ENCODE measurements around the gene CLSTN1.
"Not testable (repeated sequence)": the region's sequence is repeated elsewhere in the genome, so short reads cannot be mapped to it uniquely, and the experiment has no call there.

Gene CLSTN1

DNA sequence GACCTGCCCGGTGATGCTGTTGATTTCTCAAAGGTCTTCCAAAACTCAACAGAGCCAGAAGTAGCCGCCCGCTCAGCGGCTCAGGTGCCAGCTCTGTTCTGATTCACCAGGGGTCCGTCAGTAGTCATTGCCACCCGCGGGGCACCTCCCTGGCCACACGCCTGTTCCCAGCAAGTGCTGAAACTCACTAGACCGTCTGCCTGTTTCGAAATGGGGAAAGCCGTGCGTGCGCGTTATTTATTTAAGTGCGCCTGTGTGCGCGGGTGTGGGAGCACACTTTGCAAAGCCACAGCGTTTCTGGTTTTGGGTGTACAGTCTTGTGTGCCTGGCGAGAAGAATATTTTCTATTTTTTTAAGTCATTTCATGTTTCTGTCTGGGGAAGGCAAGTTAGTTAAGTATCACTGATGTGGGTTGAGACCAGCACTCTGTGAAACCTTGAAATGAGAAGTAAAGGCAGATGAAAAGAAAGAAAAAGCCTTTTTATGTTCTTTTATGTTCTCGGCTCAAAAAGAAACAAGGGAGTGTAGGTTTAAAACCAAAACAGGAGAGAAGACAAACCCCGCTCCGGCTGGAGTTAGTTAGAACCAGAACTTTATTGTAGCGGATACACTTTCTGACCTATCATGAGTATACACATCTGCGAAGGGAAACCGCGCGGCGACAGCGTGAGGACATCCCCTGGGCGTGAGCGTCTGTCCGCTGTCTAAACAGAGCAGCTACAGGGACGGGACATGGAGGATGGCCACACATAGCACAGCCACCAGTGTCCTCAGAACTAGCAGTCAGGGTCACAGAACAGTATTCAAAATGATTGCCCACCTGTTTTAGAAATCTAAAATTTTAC is 95.1 kb downstream of the CLSTN1 start:
- no peak for DNase-seq

DNA sequence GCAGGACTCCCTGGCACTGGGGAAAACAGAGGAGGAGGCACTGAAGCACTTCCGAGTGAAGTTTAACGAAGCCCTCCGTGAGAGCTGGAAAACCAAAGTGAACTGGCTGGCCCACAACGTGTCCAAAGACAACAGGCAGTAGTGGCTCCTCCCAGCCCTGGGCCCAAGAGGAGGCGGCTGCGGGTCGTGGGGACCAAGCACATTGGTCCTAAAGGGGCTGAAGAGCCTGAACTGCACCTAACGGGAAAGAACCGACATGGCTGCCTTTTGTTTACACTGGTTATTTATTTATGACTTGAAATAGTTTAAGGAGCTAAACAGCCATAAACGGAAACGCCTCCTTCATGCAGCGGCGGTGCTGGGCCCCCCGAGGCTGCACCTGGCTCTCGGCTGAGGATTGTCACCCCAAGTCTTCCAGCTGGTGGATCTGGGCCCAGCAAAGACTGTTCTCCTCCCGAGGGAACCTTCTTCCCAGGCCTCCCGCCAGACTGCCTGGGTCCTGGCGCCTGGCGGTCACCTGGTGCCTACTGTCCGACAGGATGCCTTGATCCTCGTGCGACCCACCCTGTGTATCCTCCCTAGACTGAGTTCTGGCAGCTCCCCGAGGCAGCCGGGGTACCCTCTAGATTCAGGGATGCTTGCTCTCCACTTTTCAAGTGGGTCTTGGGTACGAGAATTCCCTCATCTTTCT is 96.7 kb downstream of the CLSTN1 start:
- no peak for DNase-seq

DNA sequence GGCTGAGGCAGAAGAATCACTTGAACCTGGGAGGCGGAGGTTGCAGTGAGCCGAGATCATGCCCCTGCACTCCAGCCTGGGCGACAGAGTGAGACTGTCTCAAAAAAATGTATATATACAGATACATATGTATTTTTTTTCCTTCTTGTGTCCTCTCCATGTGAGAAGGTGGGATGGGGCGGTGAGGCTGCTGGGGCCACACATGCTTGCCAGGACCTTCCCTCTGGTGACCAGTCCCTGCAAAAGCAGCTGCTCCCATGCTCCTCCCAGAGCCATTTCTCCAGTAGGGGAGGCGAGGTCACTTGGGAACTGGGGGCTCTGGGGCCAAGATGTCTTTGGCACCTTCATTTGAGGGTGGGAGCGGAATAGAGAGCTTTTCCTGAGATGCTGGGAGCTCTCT is 97.4 kb downstream of the CLSTN1 start:
- no peak for DNase-seq

DNA sequence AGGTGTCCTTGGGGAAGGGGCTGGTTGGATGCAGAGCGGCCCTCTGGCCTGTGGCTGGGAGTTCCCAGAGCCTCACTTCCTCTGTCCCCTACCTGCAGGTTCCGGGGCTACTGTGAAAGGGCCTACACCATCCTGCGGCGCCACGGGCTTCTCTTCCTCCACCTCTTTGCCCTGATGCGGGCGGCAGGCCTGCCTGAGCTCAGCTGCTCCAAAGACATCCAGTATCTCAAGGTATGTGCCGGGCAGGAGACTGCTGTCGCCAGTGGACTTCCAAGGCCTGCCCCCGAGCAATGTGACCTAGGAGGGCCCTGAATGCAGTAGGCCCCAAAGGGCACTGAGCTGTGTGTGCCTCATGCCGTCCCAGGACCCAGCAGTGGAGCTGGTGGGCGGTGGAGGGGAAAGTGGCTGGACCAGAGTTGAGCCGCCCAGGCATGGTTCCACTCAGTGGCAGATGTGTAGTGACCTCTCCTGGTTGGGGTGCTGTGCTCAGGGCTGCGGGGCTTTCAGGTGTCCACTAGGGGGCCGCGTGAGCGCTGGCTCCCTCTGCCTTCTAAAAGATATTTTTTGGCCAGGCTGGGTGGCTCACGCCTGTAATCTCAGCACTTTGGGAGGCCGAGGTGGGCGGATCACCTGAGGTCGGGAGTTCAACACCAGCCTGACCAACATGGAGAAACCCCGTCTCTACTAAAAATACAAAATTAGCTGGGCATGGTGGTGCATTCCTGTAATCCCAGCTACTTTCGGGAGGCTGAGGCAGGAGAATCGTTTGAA is 98.9 kb downstream of the CLSTN1 start:
- DNase-seq: no peak

DNA sequence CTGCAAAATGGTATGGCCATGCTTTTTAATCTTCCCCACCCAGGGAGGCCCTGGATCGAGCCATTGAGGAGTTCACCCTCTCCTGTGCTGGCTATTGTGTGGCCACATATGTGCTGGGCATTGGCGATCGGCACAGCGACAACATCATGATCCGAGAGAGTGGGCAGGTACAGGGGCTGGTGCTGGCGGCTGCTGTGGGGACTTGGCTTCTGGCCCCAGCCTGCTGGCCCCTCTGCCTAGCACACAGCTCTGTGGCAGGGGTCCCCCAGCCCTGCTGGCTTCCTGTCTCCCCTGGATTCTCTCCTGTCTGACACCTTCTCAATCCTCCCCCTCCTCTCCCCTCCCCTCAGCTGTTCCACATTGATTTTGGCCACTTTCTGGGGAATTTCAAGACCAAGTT is 99.8 kb downstream of the CLSTN1 start:
- no peak for DNase-seq

DNA sequence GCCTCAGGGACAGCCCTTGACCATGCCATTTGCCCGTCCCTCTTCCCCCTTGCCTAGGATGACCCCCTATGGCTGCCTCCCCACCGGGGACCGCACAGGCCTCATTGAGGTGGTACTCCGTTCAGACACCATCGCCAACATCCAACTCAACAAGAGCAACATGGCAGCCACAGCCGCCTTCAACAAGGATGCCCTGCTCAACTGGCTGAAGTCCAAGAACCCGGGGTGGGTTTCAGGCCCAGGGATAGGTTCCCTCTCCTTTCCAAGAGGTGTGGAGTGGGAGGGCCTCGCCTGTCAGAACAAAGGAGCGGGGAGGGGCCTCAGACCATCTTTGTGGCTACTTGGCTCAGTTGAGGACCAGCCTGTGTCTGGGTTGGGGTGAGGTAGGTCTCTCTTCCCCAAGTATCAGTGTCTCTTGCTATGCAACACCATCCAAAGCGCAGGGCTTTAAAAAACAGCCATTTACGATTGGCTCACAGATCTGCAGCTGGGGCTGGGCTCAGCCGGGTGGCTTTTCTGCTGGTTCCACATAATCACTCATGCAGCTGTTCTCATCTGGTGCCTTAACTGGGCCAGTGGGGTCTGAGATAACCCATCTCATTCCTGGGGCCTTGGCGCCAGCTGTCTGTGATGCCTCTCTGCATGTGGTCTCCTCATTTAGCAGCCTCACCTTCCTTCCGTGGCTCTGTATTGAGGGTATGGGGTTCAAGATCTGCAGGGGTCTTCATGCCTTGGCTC is 100.5 kb downstream of the CLSTN1 start:
- no peak for DNase-seq

DNA sequence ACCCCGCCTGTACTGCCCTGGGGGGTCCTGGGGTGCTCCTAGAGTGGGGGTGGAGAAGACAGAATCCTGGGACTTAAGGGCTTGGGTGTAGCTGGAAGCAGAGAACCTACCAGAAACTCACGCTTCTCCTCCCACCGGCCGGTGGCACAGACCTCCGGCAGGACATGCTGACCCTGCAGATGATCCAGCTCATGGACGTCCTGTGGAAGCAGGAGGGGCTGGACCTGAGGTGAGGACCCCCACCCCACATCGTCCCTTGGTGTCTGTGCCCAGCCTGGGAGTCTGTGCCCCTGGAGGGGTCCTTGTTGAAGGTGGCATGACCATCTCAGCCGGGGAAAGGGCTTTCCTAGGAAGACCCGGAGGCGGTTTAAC is 101.4 kb downstream of the CLSTN1 start:
- no peak for DNase-seq

DNA sequence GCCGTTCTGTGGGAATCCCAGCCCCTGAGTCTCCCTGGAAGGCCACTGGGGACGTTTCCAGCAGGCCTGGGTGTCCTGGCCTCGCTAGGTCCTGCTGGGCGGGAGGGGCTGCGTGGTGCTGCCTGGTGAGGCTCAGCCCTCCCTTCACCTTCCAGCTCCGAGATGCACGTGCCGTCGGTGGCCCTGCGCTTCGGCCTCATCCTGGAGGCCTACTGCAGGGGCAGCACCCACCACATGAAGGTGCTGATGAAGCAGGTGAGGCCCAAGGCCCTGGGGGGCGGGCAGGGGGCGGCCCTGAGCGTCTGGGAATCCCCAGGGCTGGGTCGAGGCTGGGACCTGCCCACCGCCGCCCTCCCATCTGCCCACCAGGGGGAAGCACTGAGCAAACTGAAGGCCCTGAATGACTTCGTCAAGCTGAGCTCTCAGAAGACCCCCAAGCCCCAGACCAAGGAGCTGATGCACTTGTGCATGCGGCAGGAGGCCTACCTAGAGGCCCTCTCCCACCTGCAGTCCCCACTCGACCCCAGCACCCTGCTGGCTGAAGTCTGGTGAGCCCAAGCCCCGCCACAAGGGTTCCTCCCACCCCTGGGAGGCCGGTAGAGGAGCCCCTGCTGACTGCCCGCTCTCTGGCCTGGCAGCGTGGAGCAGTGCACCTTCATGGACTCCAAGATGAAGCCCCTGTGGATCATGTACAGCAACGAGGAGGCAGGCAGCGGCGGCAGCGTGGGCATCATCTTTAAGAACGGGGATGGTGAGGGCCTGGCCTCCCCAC is 102.0 kb downstream of the CLSTN1 start:
- no peak for DNase-seq

DNA sequence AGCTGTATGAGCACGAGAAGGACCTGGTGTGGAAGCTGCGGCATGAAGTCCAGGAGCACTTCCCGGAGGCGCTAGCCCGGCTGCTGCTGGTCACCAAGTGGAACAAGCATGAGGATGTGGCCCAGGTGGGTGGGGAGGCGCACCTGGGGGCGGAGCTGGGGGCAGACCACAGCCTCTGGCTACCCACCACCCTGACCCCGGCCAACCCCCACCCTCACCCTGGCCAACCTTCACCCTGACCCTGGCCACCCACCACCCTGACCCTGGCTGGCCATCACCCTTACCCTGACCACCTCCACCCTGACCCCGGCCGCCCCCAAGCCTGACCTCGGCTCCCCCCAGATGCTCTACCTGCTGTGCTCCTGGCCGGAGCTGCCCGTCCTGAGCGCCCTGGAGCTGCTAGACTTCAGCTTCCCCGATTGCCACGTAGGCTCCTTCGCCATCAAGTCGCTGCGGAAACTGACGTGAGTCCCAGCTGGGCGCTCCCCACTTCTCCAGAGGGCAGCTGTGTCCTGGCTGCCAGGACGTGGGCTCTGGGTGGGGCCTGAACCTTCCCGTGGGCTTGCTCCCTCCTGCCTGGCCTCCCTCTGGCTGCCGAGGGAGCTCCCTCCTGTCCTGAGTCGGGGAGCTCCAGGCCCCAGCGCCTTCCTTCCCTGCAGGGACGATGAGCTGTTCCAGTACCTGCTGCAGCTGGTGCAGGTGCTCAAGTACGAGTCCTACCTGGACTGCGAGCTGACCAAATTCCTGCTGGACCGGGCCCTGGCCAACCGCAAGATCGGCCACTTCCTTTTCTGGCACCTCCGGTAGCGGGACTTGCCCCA is 102.8 kb downstream of the CLSTN1 start:
- no peak for DNase-seq

DNA sequence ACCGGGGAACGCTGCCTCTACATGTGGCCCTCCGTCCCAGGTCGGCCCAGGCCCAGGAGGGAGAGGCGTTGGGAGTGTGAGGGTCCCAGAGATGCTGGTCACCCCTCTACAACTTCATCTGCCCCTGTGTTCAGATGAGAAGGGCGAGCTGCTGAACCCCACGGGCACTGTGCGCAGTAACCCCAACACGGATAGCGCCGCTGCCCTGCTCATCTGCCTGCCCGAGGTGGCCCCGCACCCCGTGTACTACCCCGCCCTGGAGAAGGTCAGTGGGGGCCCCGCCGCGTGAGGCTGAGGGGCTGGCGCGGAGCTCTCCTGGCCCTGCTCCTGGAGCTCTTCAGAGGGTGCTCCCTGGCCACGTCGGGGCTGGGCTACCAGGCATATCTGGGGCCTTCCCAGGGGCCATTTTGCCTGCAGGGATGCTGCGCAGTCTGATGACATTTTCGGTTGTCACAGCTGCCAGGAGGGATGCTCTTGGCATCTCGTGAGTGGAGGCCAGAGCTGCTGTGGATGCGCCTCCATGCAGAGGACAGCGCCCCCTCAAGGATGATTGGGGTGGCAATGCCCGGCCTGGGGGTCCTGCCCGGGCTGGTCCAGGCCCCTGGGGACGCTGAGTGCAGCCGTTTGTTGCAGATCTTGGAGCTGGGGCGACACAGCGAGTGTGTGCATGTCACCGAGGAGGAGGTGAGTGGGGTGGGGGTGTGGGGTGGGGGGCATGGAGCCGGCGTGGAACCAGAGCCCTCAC is 103.6 kb downstream of the CLSTN1 start:
- no peak for DNase-seq

DNA sequence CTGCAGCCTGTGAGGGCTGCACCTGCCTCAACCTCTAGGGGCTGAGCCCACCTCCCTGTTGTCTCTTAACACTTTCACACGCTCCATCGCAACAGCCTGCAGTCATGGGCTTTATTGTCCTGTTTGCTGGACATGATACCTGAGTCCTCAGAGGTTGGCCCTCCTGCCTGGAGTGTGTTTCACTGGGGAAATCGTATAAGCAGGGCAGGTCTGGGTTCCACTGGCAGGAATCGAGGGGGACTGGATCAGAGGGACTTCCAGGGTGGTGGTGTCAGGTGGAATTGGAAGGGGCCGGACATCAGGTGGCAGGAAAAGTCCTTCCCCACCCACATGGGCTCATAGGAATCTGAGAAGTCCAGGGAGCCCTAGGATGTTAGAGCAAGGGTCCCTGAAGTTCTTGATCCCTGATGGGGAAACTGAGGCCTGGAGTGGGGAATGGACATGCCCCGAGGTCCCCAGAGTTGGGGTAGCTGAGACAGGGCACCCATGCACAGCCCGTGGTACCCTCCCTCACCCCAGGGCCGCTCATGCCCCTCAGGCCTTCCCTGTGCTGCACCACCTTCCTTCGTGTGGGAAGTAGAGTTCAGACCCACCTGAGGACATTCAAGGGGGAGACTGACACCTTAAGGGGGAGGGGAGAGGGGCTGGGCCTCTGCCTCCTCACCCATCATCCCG is 105.6 kb downstream of the CLSTN1 start:
- DNase-seq: no peak

DNA sequence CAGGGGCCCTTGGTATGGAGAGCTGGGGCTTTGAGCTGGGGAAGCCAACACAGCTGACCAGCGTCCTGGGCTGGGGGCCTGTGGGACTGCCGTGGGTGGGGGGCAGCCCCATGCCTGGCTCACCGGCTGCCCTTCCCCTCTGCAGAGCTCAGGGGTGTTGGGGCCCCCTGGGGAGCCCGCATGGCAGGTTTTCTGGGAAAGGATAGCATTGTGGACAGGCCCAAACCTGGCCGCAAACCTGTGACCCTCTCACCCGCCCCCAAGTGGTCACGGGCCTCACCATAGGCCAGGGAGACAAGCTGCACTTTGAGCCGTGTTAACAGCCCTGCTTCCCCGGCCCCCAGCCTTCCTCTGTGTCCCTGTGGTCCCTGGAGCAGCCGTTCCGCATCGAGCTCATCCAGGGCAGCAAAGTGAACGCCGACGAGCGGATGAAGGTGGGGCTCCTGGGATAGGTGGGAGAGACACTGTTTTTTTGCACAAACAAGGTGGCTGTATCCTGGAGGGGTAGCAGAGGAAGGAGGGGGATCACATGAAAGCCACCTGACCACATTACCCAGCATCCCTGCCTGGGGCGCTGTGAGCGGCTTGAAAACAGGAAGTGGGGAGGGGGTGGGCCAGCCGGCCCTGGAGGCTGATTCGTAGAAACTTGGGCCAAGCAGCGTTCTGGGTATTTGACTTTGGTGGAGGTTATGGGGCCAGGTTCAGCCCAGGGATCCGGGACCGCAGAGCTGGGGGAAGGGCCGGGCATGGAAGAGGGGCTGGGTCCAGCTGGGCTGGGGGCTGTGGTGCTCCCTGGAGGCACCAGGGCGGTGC is 106.4 kb downstream of the CLSTN1 start:
- peak; percentile 73 for DNase-seq

DNA sequence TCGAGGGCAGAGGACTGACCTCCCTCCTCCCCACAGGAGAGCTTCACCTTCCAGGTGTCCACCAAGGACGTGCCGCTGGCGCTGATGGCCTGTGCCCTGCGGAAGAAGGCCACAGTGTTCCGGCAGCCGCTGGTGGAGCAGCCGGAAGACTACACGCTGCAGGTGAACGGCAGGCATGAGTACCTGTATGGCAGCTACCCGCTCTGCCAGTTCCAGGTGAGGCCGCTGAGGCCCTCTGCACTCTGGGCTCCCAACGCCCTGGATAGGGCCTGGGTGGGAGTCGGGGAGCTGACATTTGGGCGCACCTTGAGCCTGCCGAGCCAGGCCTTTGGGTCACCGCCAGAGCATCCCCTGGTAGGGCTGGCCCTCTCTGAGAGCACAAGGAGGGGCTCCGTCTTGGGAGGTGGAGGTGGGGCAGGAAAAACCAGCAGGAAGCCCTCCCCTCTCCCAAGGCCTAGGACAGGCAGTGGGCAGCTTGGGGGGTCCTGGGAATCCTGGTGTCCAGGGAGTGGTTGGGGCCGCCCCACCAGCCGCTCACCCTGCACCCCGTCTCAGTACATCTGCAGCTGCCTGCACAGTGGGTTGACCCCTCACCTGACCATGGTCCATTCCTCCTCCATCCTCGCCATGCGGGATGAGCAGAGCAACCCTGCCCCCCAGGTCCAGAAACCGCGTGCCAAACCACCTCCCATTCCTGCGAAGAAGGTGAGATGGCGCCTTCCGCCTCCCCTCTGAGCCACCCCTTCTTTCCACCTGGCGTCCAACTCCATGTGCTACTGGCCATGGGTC is 107.2 kb downstream of the CLSTN1 start:
- no peak for DNase-seq

DNA sequence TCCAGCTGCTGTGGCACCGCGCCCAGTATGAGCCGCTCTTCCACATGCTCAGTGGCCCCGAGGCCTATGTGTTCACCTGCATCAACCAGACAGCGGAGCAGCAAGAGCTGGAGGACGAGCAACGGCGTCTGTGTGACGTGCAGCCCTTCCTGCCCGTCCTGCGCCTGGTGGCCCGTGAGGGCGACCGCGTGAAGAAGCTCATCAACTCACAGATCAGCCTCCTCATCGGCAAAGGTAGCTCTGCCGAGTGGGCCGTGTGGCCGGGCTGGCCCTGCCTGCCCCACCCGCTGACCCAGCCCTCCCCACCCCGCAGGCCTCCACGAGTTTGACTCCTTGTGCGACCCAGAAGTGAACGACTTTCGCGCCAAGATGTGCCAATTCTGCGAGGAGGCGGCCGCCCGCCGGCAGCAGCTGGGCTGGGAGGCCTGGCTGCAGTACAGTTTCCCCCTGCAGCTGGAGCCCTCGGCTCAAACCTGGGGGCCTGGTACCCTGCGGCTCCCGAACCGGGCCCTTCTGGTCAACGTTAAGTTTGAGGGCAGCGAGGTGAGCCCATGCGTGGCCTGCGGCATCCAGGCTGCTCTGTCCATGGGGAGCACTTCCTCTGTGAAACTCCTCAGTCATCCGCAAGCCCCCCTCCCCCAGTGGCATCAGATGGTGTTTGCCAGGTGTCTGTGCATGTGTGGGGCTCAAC is 108.1 kb downstream of the CLSTN1 start:
- no peak for DNase-seq

DNA sequence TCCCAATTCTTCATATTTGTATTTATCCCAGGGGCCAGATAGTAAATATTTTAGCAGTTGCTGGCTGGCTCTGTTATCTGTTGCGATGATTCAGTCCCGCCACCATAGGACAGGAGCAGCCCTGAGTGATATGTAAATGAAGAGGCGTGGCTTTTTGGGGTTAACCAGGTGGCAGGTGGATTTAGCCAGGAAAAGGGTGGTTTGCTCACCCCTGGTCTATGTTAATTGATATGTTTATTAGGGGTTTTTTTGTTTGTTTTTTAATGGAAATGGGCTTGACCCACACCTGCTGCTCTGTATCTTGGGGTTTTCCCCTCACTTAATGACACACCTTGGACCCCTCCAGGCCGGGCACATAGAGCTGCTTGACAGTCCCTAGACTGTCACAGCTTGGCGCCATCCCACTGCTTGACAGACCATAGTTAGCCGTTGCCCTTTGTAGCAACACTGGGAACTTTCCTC is 109.5 kb downstream of the CLSTN1 start:
- DNase-seq: no peak

DNA sequence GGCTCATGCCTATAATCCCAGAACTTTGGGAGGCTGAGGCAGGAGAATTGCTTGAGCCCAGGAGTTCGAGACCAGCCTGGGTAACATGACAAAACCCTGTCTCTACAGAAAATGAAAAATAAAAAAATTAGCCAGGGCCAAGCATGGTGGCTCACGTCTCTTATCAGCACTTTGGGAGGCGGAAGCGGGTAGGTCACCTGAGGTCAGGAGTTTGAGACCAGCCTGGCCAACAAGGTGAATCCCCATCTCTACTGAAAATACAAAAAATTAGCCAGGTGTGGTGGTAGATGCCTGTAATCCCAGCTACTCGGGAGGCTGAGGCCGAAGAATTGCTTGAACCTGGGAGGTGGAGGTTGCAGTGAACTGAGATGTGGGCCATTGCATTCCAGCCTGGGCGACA is 111.0 kb downstream of the CLSTN1 start:
- DNase-seq: not testable (repeated sequence)

DNA sequence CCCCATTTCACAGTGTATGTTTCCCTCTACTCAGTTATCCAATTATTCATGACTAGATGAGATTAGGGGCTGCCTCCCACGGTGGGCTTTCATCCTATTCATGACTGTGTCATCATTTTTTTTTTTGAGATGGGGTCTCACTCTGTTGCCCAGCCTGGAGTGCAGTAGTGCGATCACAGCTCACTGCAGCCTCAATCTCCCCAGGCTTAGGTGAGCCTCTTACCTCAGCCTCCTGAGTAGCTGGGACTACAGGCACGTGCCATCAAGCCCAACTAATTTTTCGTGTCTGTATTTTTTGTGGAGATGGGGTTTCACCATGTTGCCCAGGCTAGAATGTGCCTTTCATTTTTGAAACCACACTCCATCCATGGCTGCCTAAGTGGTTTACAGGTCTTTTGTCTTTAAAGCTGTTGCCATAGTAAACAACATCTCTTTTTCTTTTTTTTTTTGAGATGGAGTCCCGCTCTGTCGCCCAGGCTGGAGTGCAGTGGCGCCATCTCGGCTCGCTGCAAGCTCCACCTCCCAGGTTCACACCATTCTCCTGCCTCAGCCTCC is 112.2 kb downstream of the CLSTN1 start:
- no peak for DNase-seq

Measured in DMS153 (cell line).